Chondrocyte (in vitro differentiated cells): Measurements from ENCODE around the gene ADAM11. TPM values are rescaled to one million over a fixed set of nuclear protein-coding genes. Genes with fewer than 3 reads are reported as not detected.

Source experiments
- DNase-seq: peaks from one replicate; pipeline ENCODE4 v3.0.0; 2021; ENCODE audit warnings: mixed read lengths, low spot score
- H3K27ac Mint-ChIP-seq: one replicate; pipeline ENCODE4 v1.8.0; 2021; ENCODE audit warnings: mild to moderate bottlenecking, moderate library complexity, mixed read lengths; ENCODE audit not compliant: unreplicated experiment
- H3K27me3 Mint-ChIP-seq: 2 replicates; pipeline ENCODE4 v1.8.0; 2021; ENCODE audit warnings: low read depth, mixed read lengths
- H3K36me3 Mint-ChIP-seq: 2 replicates; pipeline ENCODE4 v1.8.0; 2021; ENCODE audit warnings: low read depth, mixed read lengths
- H3K4me1 Mint-ChIP-seq: 2 replicates; pipeline ENCODE4 v1.8.0; 2021; ENCODE audit warnings: low read depth, mild to moderate bottlenecking, mixed read lengths
- H3K4me3 Mint-ChIP-seq: one replicate; pipeline ENCODE4 v1.8.0; 2021; ENCODE audit warnings: mild to moderate bottlenecking, moderate library complexity, mixed read lengths; ENCODE audit not compliant: unreplicated experiment
- H3K9me3 Mint-ChIP-seq: 2 replicates; pipeline ENCODE4 v1.8.0; 2021; ENCODE audit warnings: low read depth, mixed read lengths
- CTCF ChIP-seq: fragments of 200-600 bp; sonication (generic); IDR thresholded peaks from 2 replicates; pipeline ENCODE4 v1.5.0; 2021; ENCODE audit warnings: antibody characterized with exemption, mild to moderate bottlenecking, moderate library complexity
- total RNA-seq: library from RNA; stranded (reverse); gene quantifications from 3 replicates; pipeline ENCODE4 v1.2.1, GENCODE V29; 2021

The ADAM11 gene
- total RNA-seq, 1 donor from 2014 or later = 0.47 TPM

DNA sequence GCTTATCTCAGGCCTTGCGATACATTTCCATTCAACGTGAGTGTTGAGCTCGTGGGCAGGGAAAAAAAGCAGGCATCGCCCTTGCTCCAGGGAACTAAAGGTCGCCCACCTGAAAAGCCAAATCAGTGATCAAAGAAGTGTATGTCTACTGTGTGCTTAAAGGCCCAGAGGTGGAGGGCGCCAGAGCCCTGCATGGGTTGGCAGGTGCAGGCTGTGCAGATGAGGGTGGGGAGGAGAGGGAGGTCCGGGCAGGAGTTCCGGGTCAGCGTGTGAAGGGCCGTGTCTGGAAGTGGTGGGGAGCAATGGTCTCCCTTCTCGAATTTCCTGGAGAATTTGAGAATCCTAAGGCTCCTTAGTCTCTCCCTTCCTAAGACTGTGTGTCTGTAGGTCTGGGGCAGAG lies 7.2 kb downstream of the ADAM11 start:
- Mint-ChIP-seq H3K27me3 (no peaks in the 10 kb centered on the region), H3K9me3 (no peaks in the 10 kb centered on the region), H3K36me3 (no peaks in the 10 kb centered on the region), H3K4me3 (no peak overlapping the region), H3K4me1 (no peaks in the 10 kb centered on the region), H3K27ac (no peak overlapping the region)
- peak; percentile 62 for DNase-seq
- no peak for TF ChIP-seq CTCF

- Mint-ChIP-seq H3K9me3 (no peaks in the 10 kb centered on the region), H3K36me3 (no peaks in the 10 kb centered on the region), H3K27me3 (no peaks in the 10 kb centered on the region), H3K4me1 (no peaks in the 10 kb centered on the region), H3K4me3 (no peak overlapping the region), H3K27ac (no peak overlapping the region)
- DNase-seq = peak; percentile 71
- no peak for TF ChIP-seq CTCF
Observed at GRCh38 chr17:44766409-44767038, 7.7 kb downstream of the ADAM11 start.

DNA sequence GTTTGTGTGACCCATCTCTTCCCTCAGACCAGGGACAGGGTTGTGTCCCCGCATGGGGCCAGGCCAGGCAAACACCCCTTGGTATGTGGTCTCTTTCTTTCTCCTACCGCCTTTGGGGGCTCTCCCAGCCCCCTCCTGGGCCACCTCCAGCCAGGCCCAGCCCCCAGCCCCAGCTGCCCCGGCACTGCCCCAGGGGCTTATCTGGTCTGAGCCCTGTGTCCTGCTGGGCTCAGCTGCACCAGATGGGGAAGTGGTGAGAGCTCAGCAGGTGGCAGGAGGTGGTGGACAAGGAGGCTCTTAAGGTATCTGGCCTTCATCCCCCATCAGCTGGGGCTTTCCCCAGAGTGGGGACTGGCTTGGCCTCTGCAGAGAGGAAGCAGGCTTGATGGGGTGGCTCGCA lies 8.7 kb downstream of the ADAM11 start:
- Mint-ChIP-seq H3K36me3 (no peaks in the 10 kb centered on the region), H3K4me1 (no peaks in the 10 kb centered on the region), H3K27me3 (no peaks in the 10 kb centered on the region), H3K9me3 (no peaks in the 10 kb centered on the region), H3K4me3 (no peak overlapping the region), H3K27ac (no peak overlapping the region)
- TF ChIP-seq CTCF = no peak
- DNase-seq = peak; percentile 56

GRCh38 chr17:44768505-44769142 lies 9.8 kb downstream of the ADAM11 start:
- H3K36me3 Mint-ChIP-seq = no peaks in the 10 kb centered on the region
- H3K27ac Mint-ChIP-seq = no peak overlapping the region
- H3K4me1 Mint-ChIP-seq = no peaks in the 10 kb centered on the region
- no peak overlapping the region for H3K4me3 Mint-ChIP-seq
- H3K9me3 Mint-ChIP-seq = no peaks in the 10 kb centered on the region
- peaks cover 3% of the 10 kb centered on the region for H3K27me3 Mint-ChIP-seq
- peak; percentile 66 for DNase-seq
- TF ChIP-seq CTCF = no peak

DNA sequence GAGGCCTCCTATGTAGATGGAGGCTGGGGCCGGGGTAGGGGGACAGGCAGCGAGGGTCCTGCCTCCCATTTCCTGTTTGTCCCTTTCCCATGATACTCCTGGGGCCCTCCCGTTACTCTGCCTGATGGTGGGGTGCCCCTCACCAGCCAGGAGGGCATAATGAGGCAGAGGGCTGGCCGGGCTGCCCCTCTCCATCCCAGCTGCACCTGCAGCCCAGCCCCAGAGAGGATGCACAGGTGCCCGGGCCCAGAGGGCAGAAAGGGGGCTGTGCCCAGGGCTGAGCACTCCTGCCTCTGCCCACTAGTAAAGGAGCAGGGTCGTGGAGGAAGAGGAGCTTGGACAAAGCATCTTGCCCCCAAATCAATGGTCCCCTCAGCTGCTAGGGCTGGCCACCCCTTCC lies 10.4 kb downstream of the ADAM11 start:
- H3K4me1 Mint-ChIP-seq = no peaks in the 10 kb centered on the region
- no peak overlapping the region for H3K4me3 Mint-ChIP-seq
- H3K36me3 Mint-ChIP-seq = no peaks in the 10 kb centered on the region
- no peak overlapping the region for H3K27ac Mint-ChIP-seq
- no peak for DNase-seq
- H3K9me3 Mint-ChIP-seq = no peaks in the 10 kb centered on the region
- H3K27me3 Mint-ChIP-seq = peaks cover 3% of the 10 kb centered on the region
- no peak for TF ChIP-seq CTCF
